GM18505 (cell line): Measurements from ENCODE around the gene FARS2.

Experiments
- ATAC-seq: cut with Tn5 transposase; IDR thresholded peaks from one replicate; pipeline ENCODE4 v1.9.1; 2021; ENCODE audit not compliant: unreplicated experiment
- POLR2A ChIP-seq: IDR thresholded peaks from 4 replicates; pipeline ENCODE4 v1.6.1; 2011; ENCODE audit warnings: borderline replicate concordance; ENCODE audit not compliant: insufficient read depth, insufficient read length; ENCODE audit errors: extremely low read depth

FARS2 gene

DNA sequence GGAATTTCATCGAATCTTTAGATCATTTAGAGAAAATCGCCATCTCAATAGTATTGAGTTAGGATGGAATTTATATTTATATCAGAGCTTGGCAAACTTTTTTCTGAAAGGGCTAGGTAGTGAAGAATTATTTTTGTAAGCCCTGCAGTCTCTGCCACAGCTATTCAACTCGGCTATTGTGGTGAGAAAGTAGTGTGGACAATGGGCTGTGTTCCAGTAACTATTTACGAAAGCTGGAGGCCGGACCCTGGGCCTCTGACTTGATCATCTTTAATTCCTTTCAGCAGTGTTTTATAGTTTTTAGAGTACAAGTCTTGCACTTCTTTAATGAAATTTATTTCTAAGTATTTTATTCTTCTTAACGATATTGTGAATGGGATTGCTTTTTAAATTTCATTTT, 201.5 kb downstream of the FARS2 start:
- no peak for ATAC-seq
- no peak for TF ChIP-seq POLR2A

DNA sequence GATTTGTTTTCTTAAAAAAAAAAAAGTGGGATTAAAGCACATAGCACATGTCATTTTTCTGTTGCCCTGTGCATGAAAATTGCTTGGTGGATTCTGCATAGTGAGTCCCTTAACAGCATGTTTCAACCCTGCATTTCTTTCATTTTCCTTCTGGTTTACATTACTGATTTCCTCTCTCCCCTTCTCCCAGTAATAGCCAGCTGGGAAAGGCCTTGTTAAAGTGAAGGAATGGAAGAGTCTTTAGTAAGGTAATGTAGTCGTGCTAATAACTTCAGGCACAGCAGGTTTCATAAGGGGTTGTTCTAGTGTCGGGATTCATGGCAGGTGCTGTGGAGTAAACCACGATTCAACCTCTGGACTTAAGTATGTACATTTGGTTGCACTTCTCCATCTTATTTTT, 202.4 kb downstream of the FARS2 start:
- no peak for ATAC-seq

DNA sequence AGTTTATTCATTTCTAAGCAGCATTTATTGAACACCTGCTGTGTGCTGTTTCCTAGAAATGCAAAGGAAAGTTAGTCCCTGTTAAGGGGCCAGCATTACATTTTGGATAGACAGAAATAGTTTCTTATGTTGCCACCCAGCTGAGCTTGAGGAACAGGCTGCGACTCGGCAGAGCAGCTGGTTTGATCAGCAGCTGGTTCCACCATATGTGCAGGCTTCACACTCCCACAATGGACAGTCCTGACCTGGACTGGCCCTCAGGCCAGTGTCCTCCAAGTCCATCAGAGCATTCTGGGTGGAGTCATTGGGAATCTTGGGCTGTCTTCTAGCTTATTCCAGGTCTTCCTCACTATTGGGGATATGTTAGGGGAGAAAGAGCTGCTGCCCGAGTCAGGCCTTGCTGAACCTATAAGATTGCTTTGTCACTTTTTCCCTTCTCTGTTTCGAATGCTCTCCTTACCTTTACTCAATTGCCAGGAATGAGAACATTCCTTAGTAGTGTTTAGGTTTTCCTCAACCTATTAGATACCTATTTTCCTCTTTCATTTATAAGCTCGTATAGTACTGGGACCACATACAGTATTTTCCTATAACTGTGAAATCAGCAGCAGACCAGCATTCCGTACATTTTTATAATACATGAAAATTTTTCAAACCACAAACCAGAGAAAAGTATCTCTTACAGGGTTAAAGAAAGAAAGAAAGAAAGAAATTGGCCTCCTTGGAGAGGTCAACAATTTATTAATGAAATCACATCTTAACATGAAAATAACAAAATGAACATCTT, 203.0 kb downstream of the FARS2 start:
- no peak for ATAC-seq

More for the DNA sequence above, 202.4 kb downstream of the FARS2 start:
- TF ChIP-seq POLR2A = no peak

DNA sequence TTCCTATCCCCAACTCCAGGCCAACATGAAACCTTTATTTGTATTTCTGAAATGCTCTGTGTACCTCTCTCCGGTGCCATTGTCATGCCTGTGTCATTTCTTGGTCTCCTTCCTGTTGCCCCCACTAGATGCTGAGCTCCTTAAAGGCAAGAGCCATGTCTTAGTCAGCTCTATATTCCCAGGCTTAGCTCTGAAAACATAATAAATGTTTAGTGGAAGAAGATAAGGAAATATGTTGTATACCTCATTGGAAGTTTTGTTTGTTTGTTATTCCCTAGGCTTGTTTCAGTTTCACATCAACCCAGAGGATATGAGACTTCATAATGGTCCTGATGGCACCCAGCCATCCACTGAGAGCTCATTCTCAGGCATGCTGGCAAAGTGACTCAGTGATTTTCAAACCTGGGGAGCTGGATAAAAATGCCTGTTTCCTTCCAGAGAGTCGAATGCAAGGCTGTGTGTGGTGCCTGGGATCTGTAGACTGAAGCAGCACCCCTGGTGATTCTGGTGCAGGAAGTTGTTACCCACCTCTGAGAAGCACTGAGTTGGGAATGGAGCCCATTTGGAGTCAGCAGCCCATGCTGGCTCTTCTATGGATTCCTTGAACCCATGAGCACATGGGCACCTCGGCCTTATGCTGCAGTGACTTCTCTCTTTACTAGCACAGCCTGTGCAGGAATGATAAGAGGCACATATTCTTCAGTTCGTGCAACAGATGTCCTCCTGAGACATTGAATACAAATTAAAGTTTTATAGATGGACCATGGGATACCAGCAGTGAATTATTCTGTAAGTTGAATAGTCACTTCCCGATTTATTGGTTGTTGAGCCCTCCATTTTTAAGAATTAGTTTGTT, 205.2 kb downstream of the FARS2 start:
- TF ChIP-seq POLR2A = no peak
- no peak for ATAC-seq

More for the DNA sequence above, 203.0 kb downstream of the FARS2 start:
- no peak for TF ChIP-seq POLR2A

DNA sequence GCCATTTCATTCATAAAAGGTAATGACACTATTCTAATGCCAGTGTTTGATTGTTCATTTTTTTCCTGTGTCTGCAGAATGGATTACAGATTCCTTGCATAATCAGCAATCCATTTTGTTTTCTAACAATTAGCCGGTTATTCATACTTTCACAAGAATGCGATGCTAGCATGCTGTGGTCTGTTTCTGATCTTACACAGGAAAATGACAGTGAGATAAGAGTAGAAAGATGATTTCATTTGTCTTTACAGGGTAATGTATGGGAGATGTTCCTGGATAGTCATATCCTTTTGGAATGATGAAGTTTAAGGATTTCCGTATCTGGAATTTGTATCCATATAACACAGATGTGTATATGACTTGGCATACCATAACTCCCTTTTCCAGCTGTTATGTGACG, 207.3 kb downstream of the FARS2 start:
- no peak for TF ChIP-seq POLR2A
- ATAC-seq = no peak

DNA sequence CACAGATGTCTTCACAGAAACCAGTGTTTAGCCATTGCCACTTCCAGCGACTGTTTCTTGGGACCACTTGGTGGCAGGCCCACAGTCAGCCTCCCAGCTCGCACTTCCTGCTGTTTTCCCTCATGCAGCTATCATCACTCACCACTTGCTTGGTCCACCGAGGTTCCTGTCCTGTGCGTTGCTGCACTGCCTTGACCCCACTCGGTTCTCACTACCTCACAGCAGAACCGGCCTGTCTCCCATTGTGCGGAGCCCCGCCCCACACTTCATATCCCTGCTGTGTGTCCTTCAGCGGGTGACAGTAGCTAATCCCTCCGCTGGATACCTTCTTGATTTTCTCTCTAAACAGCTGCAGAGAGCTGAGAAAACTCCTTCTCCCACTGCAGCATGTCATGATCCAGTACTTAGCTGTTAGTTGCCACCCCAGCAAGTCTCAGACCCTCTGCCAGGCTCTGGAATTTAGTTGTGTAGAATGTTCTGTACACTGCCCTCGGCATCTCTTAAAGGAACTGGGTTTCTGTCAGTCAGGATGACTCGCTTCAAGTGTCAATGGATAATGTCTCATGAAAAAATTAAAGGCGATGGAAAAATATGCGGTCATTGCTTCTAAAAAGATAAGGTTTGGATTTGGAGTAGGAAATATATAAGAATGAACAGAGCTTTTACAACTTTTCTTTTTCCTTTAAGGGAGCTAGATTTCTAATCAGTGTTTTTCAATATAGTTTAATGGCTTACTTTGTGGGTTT, 208.0 kb downstream of the FARS2 start:
- TF ChIP-seq POLR2A = no peak
- no peak for ATAC-seq

DNA sequence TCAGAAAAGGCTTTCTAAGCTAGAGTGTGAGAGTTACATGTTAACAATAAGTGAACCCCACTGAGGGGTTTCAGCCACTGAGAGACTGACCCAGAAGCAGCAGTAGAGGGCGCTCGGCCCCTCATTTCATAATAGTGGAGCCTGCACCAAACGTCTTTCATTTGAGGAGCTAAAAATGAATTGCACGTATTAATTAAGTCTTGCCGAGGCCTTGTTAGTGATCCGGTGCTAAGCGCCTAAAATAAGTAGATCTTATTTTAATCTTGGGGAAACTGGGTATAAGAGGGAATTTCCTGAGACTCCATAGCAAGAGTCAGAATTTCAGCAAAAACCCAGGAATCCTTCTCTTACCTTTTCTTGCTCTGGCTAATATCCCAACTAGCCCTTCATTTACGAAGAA, 209.7 kb downstream of the FARS2 start:
- peak; percentile 78 for ATAC-seq
- TF ChIP-seq POLR2A = no peak

DNA sequence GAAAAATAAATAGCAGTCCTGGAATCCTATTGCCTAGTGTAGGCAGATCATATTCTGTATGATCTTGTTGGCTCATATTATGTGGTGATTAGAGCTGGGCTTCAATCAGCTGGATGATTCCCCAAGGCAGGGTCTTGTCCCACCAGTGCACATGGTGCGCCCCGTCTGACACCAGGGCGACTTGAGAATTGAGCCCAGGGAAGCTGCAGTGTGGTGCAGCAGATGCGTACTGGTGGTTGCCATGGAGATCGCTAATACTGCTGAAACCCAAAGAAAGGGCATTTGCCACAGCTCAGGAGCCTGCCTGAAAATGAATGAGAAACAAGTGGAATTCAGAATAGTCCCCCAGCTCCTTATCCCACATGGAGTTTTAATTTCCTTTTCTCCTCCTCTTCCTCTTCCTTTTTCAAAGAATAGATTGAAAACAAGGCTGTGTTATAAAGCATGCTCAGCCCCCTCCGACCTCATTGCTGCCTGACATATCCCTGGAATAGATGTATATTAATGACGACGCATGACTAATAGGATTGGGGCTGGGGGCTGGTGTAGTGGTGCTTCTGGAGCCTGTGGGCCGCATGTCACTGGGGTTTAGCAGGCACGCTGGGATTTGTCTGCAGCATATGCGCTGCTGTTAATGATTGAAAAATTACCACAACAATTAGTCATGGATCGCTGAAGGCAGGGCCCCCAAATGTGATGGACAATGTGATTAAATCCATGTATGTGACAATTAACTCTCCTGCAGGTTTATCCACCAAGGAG, 210.5 kb downstream of the FARS2 start:
- ATAC-seq = no peak
- no peak for TF ChIP-seq POLR2A

DNA sequence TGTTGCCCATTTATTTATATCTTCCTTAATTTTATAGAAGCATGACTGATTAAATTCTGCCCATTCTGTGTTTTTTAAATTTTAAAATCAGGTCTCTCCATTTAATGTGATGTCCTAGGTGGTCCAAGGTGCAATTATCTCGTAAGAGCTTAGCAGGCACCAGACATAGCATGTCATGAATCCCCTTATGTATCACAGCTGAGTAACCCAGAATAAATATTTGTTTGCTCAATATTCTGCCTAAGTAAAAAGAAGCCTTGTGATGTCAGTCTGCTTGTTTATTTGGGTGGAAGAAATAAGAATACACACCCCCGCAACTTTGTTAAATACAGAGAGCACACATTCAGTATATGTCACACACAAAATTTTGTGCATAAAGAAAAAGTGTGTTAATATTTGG, 211.3 kb downstream of the FARS2 start:
- no peak for TF ChIP-seq POLR2A
- ATAC-seq = no peak

DNA sequence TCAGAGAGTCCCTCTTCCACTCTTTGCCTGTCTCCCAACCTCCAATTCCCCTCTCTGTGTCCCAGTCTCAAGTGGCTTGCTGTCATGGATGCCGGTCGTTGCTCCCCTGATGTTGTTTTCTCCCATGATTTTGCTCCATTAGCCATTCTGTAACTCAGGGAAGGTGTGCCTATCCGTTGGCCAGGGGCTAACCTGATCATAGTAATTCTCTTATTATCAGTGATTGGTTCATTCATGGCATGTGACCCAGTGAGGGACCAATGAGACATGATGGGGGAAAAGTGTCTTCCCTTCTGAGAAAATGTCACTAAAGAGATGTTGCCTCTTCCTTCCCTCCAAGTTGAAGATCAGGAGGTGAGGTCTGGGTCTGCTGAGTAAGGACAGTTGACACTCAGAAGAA, 214.5 kb downstream of the FARS2 start:
- TF ChIP-seq POLR2A = no peak
- no peak for ATAC-seq

DNA sequence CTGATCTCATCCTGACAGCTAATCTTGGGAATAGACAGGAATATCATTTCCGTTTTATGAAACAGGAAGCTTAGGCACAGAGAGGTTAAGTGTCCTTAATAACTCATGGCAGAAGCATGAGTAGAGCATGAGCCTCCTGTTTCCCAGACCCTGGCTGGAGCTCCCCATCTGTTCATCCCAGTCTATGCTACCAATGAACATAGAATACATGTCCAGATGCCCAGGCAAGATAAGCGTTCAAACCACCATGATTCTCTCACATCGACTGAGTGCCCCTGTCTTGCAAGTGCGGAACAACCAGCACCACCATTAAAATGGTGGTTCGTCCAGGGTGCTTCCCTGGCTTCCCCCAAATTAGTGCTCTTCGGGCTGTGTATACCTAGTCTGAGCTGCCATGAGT, 217.1 kb downstream of the FARS2 start:
- TF ChIP-seq POLR2A = no peak
- ATAC-seq = no peak

DNA sequence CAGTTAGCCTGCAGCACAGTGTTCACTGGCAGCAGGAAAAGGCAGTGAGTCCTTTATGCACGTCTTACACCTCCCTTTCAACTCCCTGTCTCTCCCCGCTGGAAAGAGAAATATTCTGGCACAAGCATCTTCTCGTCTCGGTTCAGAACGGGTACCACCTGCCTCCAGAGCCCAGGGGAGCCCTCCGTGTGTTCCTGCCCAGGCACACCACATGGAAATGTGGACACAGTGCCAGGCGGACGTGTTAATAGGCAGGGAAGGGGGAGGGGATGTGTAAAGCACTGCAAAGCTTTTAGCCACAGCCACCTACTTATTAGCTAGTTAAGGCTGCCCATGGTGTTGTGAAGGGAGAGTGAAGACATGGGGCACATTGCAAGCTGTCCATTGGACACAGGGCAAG, 219.7 kb downstream of the FARS2 start:
- no peak for TF ChIP-seq POLR2A
- no peak for ATAC-seq

DNA sequence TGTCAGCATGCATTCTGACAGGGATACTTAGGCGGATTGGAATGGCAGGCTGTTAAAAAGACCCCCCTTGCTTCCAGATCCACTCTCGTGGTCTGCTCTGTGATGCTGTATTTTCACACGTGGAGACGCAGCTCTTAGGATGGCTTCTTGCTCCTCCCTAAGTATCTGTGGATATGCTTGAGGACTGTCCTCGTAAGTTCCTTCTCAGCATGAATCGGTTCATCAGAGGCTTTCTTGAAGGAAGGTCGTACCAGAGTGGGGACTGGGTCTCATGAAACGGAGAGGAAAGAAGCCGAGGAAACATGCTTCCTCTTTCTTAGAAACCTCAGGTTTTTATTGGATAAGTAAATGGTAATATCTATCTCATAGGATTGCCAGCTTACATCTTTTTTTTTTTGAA, 220.4 kb downstream of the FARS2 start:
- TF ChIP-seq POLR2A = no peak
- ATAC-seq = no peak
